Anterior cingulate cortex (tissue), 58 donors: ENCODE data around the gene EEF1A2.
A peak's percentile ranks its signal among the peaks of the same experiment; 100 is the strongest.

ENCODE experiments used
- DNase-seq, 58 donors: peaks; one replicate each; lab custom pipeline; 2025; lab: John Stamatoyannopoulos, UW

Gene EEF1A2

GRCh38 chr20:63537525-63538203, 38.8 kb upstream of the EEF1A2 start:
- peak in 50 of 58 donors; percentile 6 to 76 (median 48) for DNase-seq

GRCh38 chr20:63536997-63537524, 38.2 kb upstream of the EEF1A2 start, which contains the start of gene PTK6:
Gene PTK6, minus strand, starts transcription at chr20:63537376. Its CDS starts 62 bp downstream, at chr20:63537314.
- no peak for DNase-seq

- no peak for DNase-seq
Measured at GRCh38 chr20:63536241-63536977, 37.5 kb upstream of the EEF1A2 start.

GRCh38 chr20:63534831-63535651, 36.2 kb upstream of the EEF1A2 start:
- DNase-seq: no peak

GRCh38 chr20:63534427-63534830, 35.5 kb upstream of the EEF1A2 start:
- DNase-seq: no peak

- DNase-seq: no peak
Measured at GRCh38 chr20:63533871-63534393, 35.0 kb upstream of the EEF1A2 start.

GRCh38 chr20:63533388-63533787, 34.5 kb upstream of the EEF1A2 start:
- DNase-seq: no peak

GRCh38 chr20:63532449-63532971, 33.6 kb upstream of the EEF1A2 start:
- DNase-seq: no peak

- no peak for DNase-seq
Measured at GRCh38 chr20:63531686-63532448, 33.0 kb upstream of the EEF1A2 start.

GRCh38 chr20:63530788-63531160, 31.9 kb upstream of the EEF1A2 start:
- DNase-seq: no peak

- no peak for DNase-seq
Measured at GRCh38 chr20:63529861-63530787, 31.2 kb upstream of the EEF1A2 start.

- no peak for DNase-seq
Measured at GRCh38 chr20:63529180-63529860, 30.4 kb upstream of the EEF1A2 start.

- DNase-seq: no peak
Measured at GRCh38 chr20:63527184-63527583, 28.3 kb upstream of the EEF1A2 start.

GRCh38 chr20:63525971-63526370, 27.1 kb upstream of the EEF1A2 start:
- no peak for DNase-seq

- no peak for DNase-seq
Measured at GRCh38 chr20:63525185-63525584, 26.3 kb upstream of the EEF1A2 start.

GRCh38 chr20:63522981-63523611, 24.2 kb upstream of the EEF1A2 start:
- no peak for DNase-seq

GRCh38 chr20:63522091-63522868, 23.4 kb upstream of the EEF1A2 start:
- DNase-seq: peak in 2 of 58 donors; percentile 11 to 21
